ENCODE results near the gene ACO2.

GRCh38 chr22:41448189-41448808 lies 20.6 kb upstream of the ACO2 start:
- TF ChIP-seq CTCF (IDR thresholded peaks at IDR 0.05), result no peak
- peak in 2 of 4 donors; percentile 4 to 51 for TF ChIP-seq EP300 (IDR thresholded peaks at IDR 0.05)

All from upper lobe of left lung (tissue), 4 donors.